ENCODE measurements around the gene DPP4.

- TF ChIP-seq CTCF (IDR thresholded peaks at IDR 0.05), result no peak
- TF ChIP-seq POLR2A (IDR thresholded peaks at IDR 0.05), result no peak
- TF ChIP-seq EP300 (IDR thresholded peaks at IDR 0.05), result no peak
Measured at GRCh38 chr2:162017233-162017632, 56.8 kb downstream of the DPP4 start.
